Measurements from ENCODE around the gene BPIFB6.

DNA sequence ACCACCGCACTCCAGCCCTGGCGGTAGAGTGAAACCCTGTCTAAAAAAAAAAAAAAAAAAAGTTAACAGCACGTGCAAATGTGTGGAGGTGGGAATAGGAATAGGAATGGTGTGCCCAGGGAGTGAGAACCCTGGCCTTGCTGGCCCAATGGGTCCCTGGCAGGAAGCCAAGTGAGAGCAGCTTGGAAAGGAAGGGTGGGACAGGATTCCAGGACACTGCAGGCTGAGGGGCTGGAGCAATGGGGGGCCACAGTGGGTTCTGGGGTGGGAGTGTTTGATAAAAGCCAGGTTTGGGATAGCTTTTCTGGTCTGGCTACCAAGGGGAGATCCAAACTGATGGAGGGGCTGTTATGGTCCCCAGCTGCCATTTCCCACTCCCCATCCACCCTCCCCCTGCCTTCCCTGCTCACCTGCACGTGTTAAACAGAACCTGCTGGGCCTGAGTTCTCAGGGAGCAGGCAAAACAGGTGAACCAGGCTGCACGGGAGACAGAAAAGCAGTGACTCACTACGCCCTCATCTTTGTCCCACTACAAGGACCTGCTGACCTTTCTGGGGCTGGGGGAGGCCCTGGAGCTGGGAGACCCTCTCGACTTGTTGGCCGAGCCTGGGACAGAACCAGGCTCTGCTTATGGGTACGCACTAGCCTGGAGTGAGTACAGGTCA, 30.5 kb upstream of the BPIFB6 start:
- no peak for TF ChIP-seq CTCF (IDR thresholded peaks at IDR 0.05)
- TF ChIP-seq POLR2A (IDR thresholded peaks at IDR 0.05), result no peak

All from transverse colon (tissue), 3 donors.